Prostate gland (tissue), 2 donors: Measurements from ENCODE around the gene ADAM15. TPM values are rescaled to one million over a fixed set of nuclear protein-coding genes. Genes with fewer than 3 reads are reported as not detected.

Experiments
- DNase-seq: peaks from one replicate; pipeline ENCODE4 v3.0.0-alpha.2; 2019; ENCODE audit warnings: low spot score
- H3K27ac ChIP-seq, 2 donors: fragments of 200-600 bp; sonication (generic); 2 replicates each; pipeline ENCODE4 v1.5.1; 2017 to 2019
- H3K27me3 ChIP-seq: fragments of 200-600 bp; sonication (generic); replicated peaks from 2 replicates; pipeline ENCODE4 v1.5.1; 2019; ENCODE audit not compliant: insufficient read depth
- H3K36me3 ChIP-seq, 2 donors: fragments of 200-600 bp; sonication (generic); 1 replicate in 1 of 2; 2 replicates in 1 of 2; pipeline versions ENCODE4 v1.5.1 to v1.8.1; 2017 to 2019
- H3K4me1 ChIP-seq: fragments of 200-600 bp; sonication (generic); replicated peaks from 2 replicates; pipeline ENCODE4 v1.5.1; 2019
- H3K4me3 ChIP-seq, 2 donors: fragments of 200-600 bp; sonication (generic); 2 replicates each; pipeline ENCODE4 v1.5.1; 2017 to 2019
- H3K9me3 ChIP-seq: fragments of 200-600 bp; sonication (generic); 2 replicates; pipeline ENCODE4 v1.5.1; 2017
- CTCF ChIP-seq, 4 experiments: fragments of 200-600 bp in 2 of 4; fragments of 450-650 bp in 2 of 4; sonication (generic) in 2 of 4; IDR thresholded peaks; 1 replicate in 3 of 4; 2 replicates in 1 of 4; pipeline ENCODE4 v1.5.1; 2016 to 2019; ENCODE audit warnings: antibody characterized with exemption in 4 of 4, mild to moderate bottlenecking in 2 of 4, moderate library complexity in 2 of 4
- POLR2A ChIP-seq: fragments of 450-650 bp; IDR thresholded peaks from one replicate; pipeline ENCODE4 v1.6.1; 2016; ENCODE audit warnings: antibody characterized with exemption, mild to moderate bottlenecking
- POLR2AphosphoS5 ChIP-seq: sonication (generic); formaldehyde crosslinking; IDR thresholded peaks from one replicate; pipeline ENCODE4 v1.6.1; 2017; ENCODE audit warnings: antibody characterized with exemption
- WGBS: methylation state at CpG from one replicate; pipeline ENCODE4 v1.1.5; 2018; 5-methylcytosine and 5-hydroxymethylcytosine counted together
- intact Hi-C: fragments of 100-400 bp; cut with DNase I; formaldehyde crosslinking; loops from one replicate; pipeline ENCODE4 v1.14.2; 2022
- total RNA-seq, 2 donors: library from RNA; depleted of rRNA; stranded (reverse); fragments of >200 nt; gene quantifications; one replicate each; pipeline ENCODE4 v1.1.0, GENCODE V29; 2016

ADAM15 gene
- total RNA-seq, 2 donors from 2014 or later = 72.5 to 138 TPM

- Histone ChIP-seq H3K4me3 (peak overlapping the region; percentile 68 to 69), H3K4me1 (peaks cover 10% of the 10 kb centered on the region), H3K9me3 (no peaks in the 10 kb centered on the region), H3K27me3 (no peaks in the 10 kb centered on the region), H3K27ac (peak overlapping the region; percentile 89 to 91), H3K36me3 (peaks cover 0 to 10% of the 10 kb centered on the region in 2 donors)
- intact Hi-C loops = loop anchor here (1.0 to 10.0 kb wide), 2 partner anchors 21 to 508 kb away; partner anchors contain the start of gene UBE2Q1
- no peak for TF ChIP-seq POLR2AphosphoS5
- no peak for TF ChIP-seq POLR2A
- peak; percentile 75 to 88 (median 78) for TF ChIP-seq CTCF (IDR thresholded peaks at IDR 0.05)
- peak; percentile 54 for DNase-seq
- 8% methylated on average over 41 of the region's 46 CpGs for WGBS
These were observed 11.7 kb downstream of the ADAM15 start for GRCh38 chr1:155062702-155063411.

- Histone ChIP-seq H3K27me3 (no peaks in the 10 kb centered on the region), H3K4me1 (peaks cover 10% of the 10 kb centered on the region), H3K27ac (peak within 1 kb of the TSS; percentile 89 to 91), H3K36me3 (peaks cover 0 to 4% of the 10 kb centered on the region in 2 donors), H3K4me3 (peak within 1 kb of the TSS; percentile 68 to 69), H3K9me3 (no peaks in the 10 kb centered on the region)
- TF ChIP-seq POLR2A (peak; percentile 79), POLR2AphosphoS5 (peak; percentile 84), CTCF (IDR thresholded peaks at IDR 0.05) (peak in 1 of 4 experiments; percentile 7)
- DNase-seq = peak; percentile 89
- 0% methylated on average over 36 of the region's 57 CpGs for WGBS
- intact Hi-C loops = loop anchor here (1.0 to 10.0 kb wide), 2 partner anchors 21 to 509 kb away; partner anchors contain the start of gene UBE2Q1
These were observed 12.5 kb downstream of the ADAM15 start, which contains the start of gene EFNA4 for GRCh38 chr1:155063550-155064110. EFNA4 (plus strand) TSS chr1:155063740; CDS start chr1:155063824, 84 bp downstream.

DNA sequence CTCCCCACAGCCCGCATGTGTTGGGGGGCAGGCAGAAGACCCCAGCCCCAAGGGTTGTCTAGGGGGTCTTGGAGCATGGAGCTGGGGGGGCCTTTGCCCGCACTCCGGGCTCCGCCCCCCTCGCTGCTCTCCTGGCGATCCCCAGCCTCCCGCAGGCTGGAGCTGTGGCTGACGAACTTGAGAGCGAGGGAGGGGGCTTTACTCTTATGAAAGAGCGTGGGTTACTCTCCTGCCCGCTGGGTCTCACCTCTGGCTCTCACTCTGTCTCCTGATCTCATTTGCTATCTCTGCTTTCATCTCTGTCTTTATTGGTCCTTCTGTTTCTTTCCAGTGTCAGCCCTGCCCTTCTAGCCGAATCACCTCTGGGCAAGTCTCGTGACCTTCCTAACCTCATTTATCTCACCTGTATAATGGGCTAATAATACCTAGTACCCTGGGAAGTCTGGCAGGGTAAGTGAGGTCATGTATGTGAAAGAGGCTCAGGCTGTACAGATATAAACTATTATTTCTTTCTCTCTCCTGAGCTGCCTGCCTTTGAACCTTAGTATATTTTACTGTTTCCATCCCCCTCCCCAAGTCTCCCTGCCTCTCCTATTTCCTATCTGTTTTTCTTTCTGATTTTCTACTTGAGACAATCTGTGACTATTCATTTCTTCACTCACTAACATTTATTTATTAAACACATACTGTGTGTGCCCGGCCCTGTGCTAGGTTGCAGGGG lies 13.2 kb downstream of the ADAM15 start:
- H3K4me3 ChIP-seq = peak overlapping the region; percentile 68 to 69
- TF ChIP-seq CTCF (IDR thresholded peaks at IDR 0.05) = no peak
- TF ChIP-seq POLR2A = no peak
- no peak for TF ChIP-seq POLR2AphosphoS5
- peak overlapping the region; percentile 89 to 91 for H3K27ac ChIP-seq
- no peaks in the 10 kb centered on the region for H3K9me3 ChIP-seq
- no peaks in the 10 kb centered on the region for H3K36me3 ChIP-seq
- intact Hi-C loops = loop anchor here (10.0 kb wide), 1 partner anchor 509 kb away; the partner anchor contains the start of gene UBE2Q1
- H3K27me3 ChIP-seq = no peaks in the 10 kb centered on the region
- 7% methylated on average over 11 of the region's 14 CpGs for WGBS
- DNase-seq = no peak
- peaks cover 10% of the 10 kb centered on the region for H3K4me1 ChIP-seq

DNA sequence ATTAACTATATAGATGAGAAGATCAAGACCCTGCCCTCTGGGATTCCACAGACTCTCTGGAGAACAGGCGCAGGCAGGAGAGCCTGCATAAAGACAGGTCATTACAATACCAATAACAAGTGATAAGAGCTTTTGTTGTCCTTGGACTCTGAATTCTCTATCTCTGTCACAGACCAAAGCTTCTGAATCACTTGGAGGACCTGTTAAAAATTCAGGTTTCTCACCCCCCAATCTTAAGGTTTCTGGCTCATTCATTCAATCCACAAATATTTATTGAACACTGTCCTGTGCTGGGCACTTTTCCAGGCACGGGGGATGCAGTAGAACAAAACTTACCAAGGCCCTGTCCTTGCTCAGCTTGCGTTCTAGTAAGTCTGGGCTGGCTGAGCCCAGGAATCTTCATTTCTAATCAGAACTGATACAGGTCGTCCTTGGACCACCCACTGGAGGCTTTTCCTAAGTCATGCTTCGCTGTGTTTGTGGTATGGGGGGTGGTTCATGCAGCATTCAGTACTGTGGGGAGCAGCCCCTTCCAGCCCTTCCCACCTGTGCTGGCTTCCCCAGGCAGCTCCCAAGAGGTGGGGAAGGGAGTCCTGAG lies 13.8 kb downstream of the ADAM15 start:
- H3K4me3 ChIP-seq = peak overlapping the region in 1 of 2 donors; percentile 69
- TF ChIP-seq POLR2A (no peak), CTCF (IDR thresholded peaks at IDR 0.05) (no peak), POLR2AphosphoS5 (no peak)
- 57% methylated on average over 5 of the region's 5 CpGs for WGBS
- DNase-seq = no peak
- H3K27ac ChIP-seq = no peak overlapping the region
- peaks cover 14% of the 10 kb centered on the region for H3K4me1 ChIP-seq
- intact Hi-C loops = loop anchor here (10.0 kb wide), 1 partner anchor 510 kb away; the partner anchor contains the start of gene UBE2Q1
- no peaks in the 10 kb centered on the region for H3K9me3 ChIP-seq
- no peaks in the 10 kb centered on the region for H3K27me3 ChIP-seq
- no peaks in the 10 kb centered on the region for H3K36me3 ChIP-seq
